Spleen (tissue), 11 donors: ENCODE results near the gene SSR3. TPM values are rescaled to one million over a fixed set of nuclear protein-coding genes. Genes with fewer than 3 reads are reported as not detected.

ENCODE experiments used
- DNase-seq: peaks from one replicate; pipeline ENCODE4 v3.0.0-alpha.2; 2020
- H3K27ac ChIP-seq, 8 donors: fragments of 200-600 bp; sonication (generic) in 7 of 8; 1 replicate in 4 of 8; 2 replicates in 4 of 8; pipeline versions ENCODE4 v1.5.0 to v1.8.0; 2016 to 2021; ENCODE audit warnings: inconsistent platforms in 4 of 8, mild to moderate bottlenecking in 4 of 8, moderate library complexity in 1 of 8
- H3K27me3 ChIP-seq, 7 donors: fragments of 200-600 bp; sonication (generic) in 6 of 7; replicated peaks in 1 of 7; 1 replicate in 4 of 7; 2 replicates in 3 of 7; pipeline versions ENCODE4 v1.5.0 to v1.8.0; 2016 to 2021; ENCODE audit warnings: inconsistent platforms in 3 of 7, mild to moderate bottlenecking in 1 of 7
- H3K36me3 ChIP-seq, 6 donors: fragments of 200-600 bp; sonication (generic) in 5 of 6; 1 replicate in 4 of 6; 2 replicates in 2 of 6; pipeline versions ENCODE4 v1.5.0 to v1.8.0; 2016 to 2021; ENCODE audit warnings: inconsistent platforms in 2 of 6
- H3K4me1 ChIP-seq, 6 donors: fragments of 200-600 bp; sonication (generic) in 5 of 6; 1 replicate in 3 of 6; 2 replicates in 3 of 6; pipeline versions ENCODE4 v1.5.0 to v1.8.0; 2016 to 2021; ENCODE audit warnings: inconsistent platforms in 3 of 6
- H3K4me3 ChIP-seq, 8 donors: fragments of 200-600 bp; sonication (generic) in 7 of 8; 1 replicate in 4 of 8; 2 replicates in 4 of 8; pipeline versions ENCODE4 v1.5.0 to v1.8.0; 2016 to 2021; ENCODE audit warnings: inconsistent platforms in 4 of 8, mild to moderate bottlenecking in 4 of 8, moderate library complexity in 2 of 8
- H3K9me3 ChIP-seq, 8 donors: fragments of 200-600 bp; sonication (generic) in 7 of 8; 1 replicate in 4 of 8; 2 replicates in 4 of 8; pipeline versions ENCODE4 v1.5.0 to v1.8.0; 2016 to 2021; ENCODE audit warnings: inconsistent platforms in 4 of 8
- CTCF ChIP-seq, 11 experiments: fragments of 200-600 bp in 7 of 11; fragments of 450-650 bp in 4 of 11; sonication (generic) in 4 of 11; IDR thresholded peaks in 8 of 11; conservative IDR thresholded peaks in 3 of 11; 1 replicate in 7 of 11; 2 replicates in 4 of 11; pipeline versions ENCODE4 v1.4.0 to v1.8.0; 2016 to 2021; ENCODE audit warnings: antibody characterized with exemption in 11 of 11, inconsistent platforms in 4 of 11, mild to moderate bottlenecking in 1 of 11
- POLR2A ChIP-seq, 3 donors: fragments of 450-650 bp; IDR thresholded peaks; one replicate each; pipeline ENCODE4 v1.5.1; 2017; ENCODE audit warnings: antibody characterized with exemption in 3 of 3, mild to moderate bottlenecking in 1 of 3
- POLR2AphosphoS5 ChIP-seq, 3 donors: sonication (generic); formaldehyde crosslinking; IDR thresholded peaks; one replicate each; pipeline ENCODE4 v1.5.1; 2017; ENCODE audit warnings: antibody characterized with exemption in 3 of 3
- WGBS, 5 donors: extraction: QIAGEN DNeasy Blood & Tissue Kit in 3 of 5; methylation state at CpG; one replicate each; pipeline versions ENCODE4 v1.1.5 to v1.1.7; 2013 to 2018; 5-methylcytosine and 5-hydroxymethylcytosine counted together
- intact Hi-C: fragments of 100-400 bp; cut with DNase I; formaldehyde crosslinking; loops from one replicate; pipeline ENCODE4 v1.15.0; 2023; ENCODE audit warnings: low total_unique reads
- polyA plus RNA-seq, 3 donors: library from polyadenylated mRNA; stranded (reverse); fragments of 200-250 nt; gene quantifications; one replicate each; pipeline ENCODE4 v1.2.1, GENCODE V29; 2013
- total RNA-seq, 7 donors: library from RNA; depleted of rRNA in 3 of 7; stranded (reverse); fragments of >200 nt in 3 of 7; fragmentation: NEBNext Ultra II Directional in 4 of 7; extraction: Animal tissue kit (Norgen Biotek cat#: 25700) in 4 of 7; gene quantifications; one replicate each; pipeline versions ENCODE4 v1.1.0 to v1.2.1, GENCODE V29; 2016 to 2021
- donor health status: healthy with polysubstance abuse.
- donor health status: DM: no; HTN: no; CAD: no; lungs with moderate emphysema.
- donor health status: DM: no; HTN: no; CAD: no.
- donor health status: Bipolar disorder and iron deficiency.
- donor health status: healthy.
- donor health status: DM: no; HTN: no; CAD: no.
- donor health status: DM: yes; HTN: yes; CAD: no.

The SSR3 gene
- total and polyA plus RNA-seq, 10 donors: 36.6 to 123 (median 96.7) TPM

GRCh38 chr3:156581033-156581432 lies 26.1 kb upstream of the SSR3 start:
- H3K9me3 ChIP-seq: no peaks in the 10 kb centered on the region
- intact Hi-C loops: no loop called here

GRCh38 chr3:156579427-156579851 lies 24.5 kb upstream of the SSR3 start:
- no peak for TF ChIP-seq CTCF (IDR thresholded peaks at IDR 0.05 in 8 of 11, conservative IDR thresholded peaks at IDR 0.05 in 3 of 11)
- H3K27ac ChIP-seq: peak overlapping the region in 1 of 8 donors; percentile 5
- no peak for DNase-seq
- H3K4me3 ChIP-seq: no peak overlapping the region
- no peaks in the 10 kb centered on the region for H3K9me3 ChIP-seq
- H3K36me3 ChIP-seq: no peaks in the 10 kb centered on the region
- peaks cover 0 to 21% (median 2%) of the 10 kb centered on the region in 6 donors for H3K4me1 ChIP-seq
- no peaks in the 10 kb centered on the region for H3K27me3 ChIP-seq
- WGBS, 5 donors: 31 to 58% (median 45%) methylated on average over 2 of the region's 2 CpGs
- intact Hi-C loops: no loop called here

More at GRCh38 chr3:156581033-156581432, 26.1 kb upstream of the SSR3 start:
- 90 to 96% (median 91%) methylated on average over 4 of the region's 4 CpGs for WGBS, 5 donors
- Histone ChIP-seq H3K4me3 (no peak overlapping the region), H3K36me3 (no peaks in the 10 kb centered on the region), H3K27me3 (no peaks in the 10 kb centered on the region), H3K27ac (no peak overlapping the region), H3K4me1 (peaks cover 0 to 21% (median 2%) of the 10 kb centered on the region in 6 donors)
- no peak for DNase-seq
- TF ChIP-seq CTCF (IDR thresholded peaks at IDR 0.05 in 8 of 11, conservative IDR thresholded peaks at IDR 0.05 in 3 of 11) (no peak), POLR2A (IDR thresholded peaks at IDR 0.05) (no peak), POLR2AphosphoS5 (IDR thresholded peaks at IDR 0.05) (no peak)

GRCh38 chr3:156577736-156578135 lies 22.8 kb upstream of the SSR3 start:
- DNase-seq: no peak
- Histone ChIP-seq H3K9me3 (no peaks in the 10 kb centered on the region), H3K4me1 (peaks cover 0 to 21% (median 2%) of the 10 kb centered on the region in 6 donors), H3K27ac (no peak overlapping the region), H3K36me3 (no peaks in the 10 kb centered on the region), H3K27me3 (no peaks in the 10 kb centered on the region), H3K4me3 (no peak overlapping the region)
- intact Hi-C loops: no loop called here
- TF ChIP-seq POLR2A (IDR thresholded peaks at IDR 0.05) (no peak), CTCF (IDR thresholded peaks at IDR 0.05 in 8 of 11, conservative IDR thresholded peaks at IDR 0.05 in 3 of 11) (no peak), POLR2AphosphoS5 (IDR thresholded peaks at IDR 0.05) (no peak)

- no peak overlapping the region for H3K27ac ChIP-seq
- H3K4me3 ChIP-seq: no peak overlapping the region
- no peaks in the 10 kb centered on the region for H3K9me3 ChIP-seq
- 56 to 78% (median 62%) methylated on average over 2 of the region's 2 CpGs for WGBS, 5 donors
- TF ChIP-seq POLR2A (IDR thresholded peaks at IDR 0.05) (no peak), CTCF (IDR thresholded peaks at IDR 0.05 in 8 of 11, conservative IDR thresholded peaks at IDR 0.05 in 3 of 11) (no peak), POLR2AphosphoS5 (IDR thresholded peaks at IDR 0.05) (no peak)
- H3K4me1 ChIP-seq: peaks cover 0 to 21% (median 2%) of the 10 kb centered on the region in 6 donors
- no peaks in the 10 kb centered on the region for H3K36me3 ChIP-seq
- no peak for DNase-seq
- intact Hi-C loops: no loop called here
- no peaks in the 10 kb centered on the region for H3K27me3 ChIP-seq
Measured at GRCh38 chr3:156576651-156577348, 21.9 kb upstream of the SSR3 start.
